Epithelial cell of proximal tubule (primary cell): ENCODE results near the gene AFF1. TPM values are rescaled to one million over a fixed set of nuclear protein-coding genes. Genes with fewer than 3 reads are reported as not detected.

Source experiments
- DNase-seq: peaks from one replicate; pipeline ENCODE4 v3.0.0-alpha.2; 2011; ENCODE audit warnings: low read depth
- H3K4me3 ChIP-seq: 2 replicates; pipeline ENCODE4 v1.5.1; 2011; ENCODE audit warnings: low read depth, mild to moderate bottlenecking, low read length
- total RNA-seq: library from RNA; depleted of rRNA; stranded (reverse); fragments of >200 nt; gene quantifications from 2 replicates; pipeline ENCODE4 v1.2.3, GENCODE V29; 2015
- TF ChIP-seq, protein P1 (sequence below): conservative IDR thresholded peaks from 2 replicates; pipeline ENCODE4 v1.5.1; 2012; ENCODE audit warnings: low read depth, mild to moderate bottlenecking, low read length

The AFF1 gene
- total RNA-seq, 1 donor from 2014 or later: 12.5 TPM

DNA sequence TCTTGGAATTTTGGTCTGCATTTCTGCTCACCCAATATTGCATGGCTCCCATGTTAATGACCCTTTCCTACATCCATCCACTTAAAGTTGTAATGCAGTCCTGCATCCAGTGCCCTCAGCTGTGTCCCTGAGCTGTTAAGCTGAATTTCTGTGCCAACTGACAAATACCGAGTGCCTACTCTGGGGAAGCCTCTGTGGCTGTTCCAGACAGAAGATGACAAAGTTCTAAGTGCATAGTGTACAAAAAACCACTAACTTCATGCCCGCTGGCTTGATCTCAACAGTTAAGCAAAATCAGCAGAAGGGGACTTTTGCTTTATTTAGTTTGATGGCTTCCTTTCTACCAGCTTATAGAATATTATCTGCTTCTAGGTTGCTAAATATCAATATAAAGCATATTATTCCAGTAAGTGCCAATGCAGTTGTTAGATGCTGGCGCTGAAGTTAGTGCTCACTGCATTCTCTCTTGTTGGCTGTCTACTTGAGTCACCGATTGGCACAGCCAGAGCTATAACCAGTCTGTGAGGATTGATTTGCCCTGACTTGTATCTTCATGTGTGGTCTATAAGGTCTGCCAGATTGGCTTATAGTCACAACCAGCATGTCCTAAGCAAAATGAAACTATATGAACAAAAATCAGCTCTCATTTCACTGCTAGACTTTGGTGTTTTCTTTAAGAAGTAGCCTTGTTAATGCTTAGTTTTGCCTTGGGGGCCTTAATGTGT, 186.7 kb downstream of the AFF1 start:
- TF ChIP-seq, protein P1, sequence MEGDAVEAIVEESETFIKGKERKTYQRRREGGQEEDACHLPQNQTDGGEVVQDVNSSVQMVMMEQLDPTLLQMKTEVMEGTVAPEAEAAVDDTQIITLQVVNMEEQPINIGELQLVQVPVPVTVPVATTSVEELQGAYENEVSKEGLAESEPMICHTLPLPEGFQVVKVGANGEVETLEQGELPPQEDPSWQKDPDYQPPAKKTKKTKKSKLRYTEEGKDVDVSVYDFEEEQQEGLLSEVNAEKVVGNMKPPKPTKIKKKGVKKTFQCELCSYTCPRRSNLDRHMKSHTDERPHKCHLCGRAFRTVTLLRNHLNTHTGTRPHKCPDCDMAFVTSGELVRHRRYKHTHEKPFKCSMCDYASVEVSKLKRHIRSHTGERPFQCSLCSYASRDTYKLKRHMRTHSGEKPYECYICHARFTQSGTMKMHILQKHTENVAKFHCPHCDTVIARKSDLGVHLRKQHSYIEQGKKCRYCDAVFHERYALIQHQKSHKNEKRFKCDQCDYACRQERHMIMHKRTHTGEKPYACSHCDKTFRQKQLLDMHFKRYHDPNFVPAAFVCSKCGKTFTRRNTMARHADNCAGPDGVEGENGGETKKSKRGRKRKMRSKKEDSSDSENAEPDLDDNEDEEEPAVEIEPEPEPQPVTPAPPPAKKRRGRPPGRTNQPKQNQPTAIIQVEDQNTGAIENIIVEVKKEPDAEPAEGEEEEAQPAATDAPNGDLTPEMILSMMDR: no peak
- H3K4me3 ChIP-seq: no peak overlapping the region
- DNase-seq: no peak

DNA sequence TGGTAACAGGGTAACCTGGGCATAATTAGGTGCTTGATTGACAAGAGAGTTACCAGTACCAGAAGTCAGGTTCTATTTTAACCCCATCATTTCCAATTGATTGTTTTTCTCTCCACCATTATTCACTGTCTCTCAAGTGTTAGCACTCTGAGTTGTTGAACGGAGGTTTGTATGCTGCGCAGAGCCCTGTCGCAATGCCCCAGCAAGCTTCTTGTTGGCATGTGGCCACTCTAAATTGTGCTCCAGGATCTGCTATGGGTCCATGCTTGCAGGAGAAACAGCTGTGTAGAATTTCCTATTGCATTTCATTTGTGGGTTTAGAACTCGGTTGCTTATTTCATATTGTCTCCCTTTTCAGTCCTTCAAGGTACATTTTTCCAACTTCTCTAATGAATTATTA, 187.4 kb downstream of the AFF1 start:
- H3K4me3 ChIP-seq: no peak overlapping the region
- DNase-seq: no peak
- TF ChIP-seq, protein P1: no peak

DNA sequence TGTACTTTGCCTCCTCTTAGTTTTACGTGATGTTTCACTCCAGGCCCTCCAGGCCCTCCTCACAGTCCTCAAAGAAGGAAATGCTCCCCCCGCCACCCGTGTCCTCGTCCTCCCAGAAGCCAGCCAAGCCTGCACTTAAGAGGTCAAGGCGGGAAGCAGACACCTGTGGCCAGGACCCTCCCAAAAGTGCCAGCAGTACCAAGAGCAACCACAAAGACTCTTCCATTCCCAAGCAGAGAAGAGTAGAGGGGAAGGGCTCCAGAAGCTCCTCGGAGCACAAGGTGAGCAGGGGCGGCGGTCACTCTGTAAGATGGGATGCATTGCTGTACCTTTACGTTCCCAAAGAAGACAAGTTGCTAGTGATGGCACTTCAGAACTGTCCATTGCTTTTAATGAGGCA, 191.2 kb downstream of the AFF1 start:
- TF ChIP-seq, protein P1: no peak
- DNase-seq: no peak

DNA sequence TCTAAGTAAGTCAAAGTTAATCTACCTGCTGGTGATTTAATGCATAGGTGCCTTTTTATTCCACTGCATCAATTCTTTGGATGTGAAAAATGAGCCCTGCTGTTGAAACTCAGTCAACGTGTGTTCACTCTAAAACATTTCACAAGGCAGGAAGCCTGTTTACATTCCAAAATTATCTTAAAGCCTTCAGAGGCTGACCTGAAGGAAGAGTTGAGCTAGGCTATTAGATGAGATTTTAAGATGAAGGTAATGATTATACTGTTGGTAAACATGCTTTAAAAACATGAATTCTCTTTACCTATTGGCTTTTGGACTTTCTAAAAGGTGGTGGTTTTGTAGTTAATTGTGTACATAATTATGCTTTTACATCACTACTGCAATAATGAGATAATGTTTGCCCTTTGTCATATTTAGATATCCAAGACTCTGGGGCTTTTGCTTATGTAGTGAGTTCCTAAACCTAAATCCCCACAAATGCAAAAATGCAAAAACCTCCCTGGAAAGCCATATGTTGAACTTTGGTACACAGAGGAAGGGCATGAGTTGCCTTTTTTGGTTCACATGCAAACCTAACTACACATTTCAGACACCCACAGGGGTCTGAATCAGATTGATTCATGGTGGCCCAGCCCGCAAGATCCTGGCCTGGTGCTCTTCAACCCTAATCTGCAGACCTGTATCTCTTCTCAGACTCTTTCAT, 193.3 kb downstream of the AFF1 start:
- TF ChIP-seq, protein P1: no peak
- no peak overlapping the region for H3K4me3 ChIP-seq
- no peak for DNase-seq

More for the DNA sequence above, 191.2 kb downstream of the AFF1 start:
- no peak overlapping the region for H3K4me3 ChIP-seq

DNA sequence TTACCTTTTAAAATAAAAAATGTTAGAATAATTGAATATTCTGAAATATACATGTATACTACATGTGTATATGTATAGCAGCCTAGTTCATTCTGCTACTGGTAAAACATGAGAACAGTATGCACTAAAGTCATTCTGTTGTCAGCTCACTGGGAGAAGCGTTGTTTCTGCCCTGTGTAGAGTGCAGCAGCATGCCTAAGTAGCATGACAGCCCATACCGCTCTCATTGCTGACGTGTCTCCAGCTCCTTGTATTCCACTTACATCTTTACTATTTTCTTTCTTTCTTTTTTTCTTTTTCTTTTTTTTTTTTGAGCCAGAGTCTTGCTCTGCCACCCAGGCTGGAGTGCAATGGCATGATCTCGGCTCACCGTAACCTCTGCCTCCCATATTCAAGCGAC, 194.9 kb downstream of the AFF1 start:
- TF ChIP-seq, protein P1: no peak
- no peak for DNase-seq
- H3K4me3 ChIP-seq: no peak overlapping the region

DNA sequence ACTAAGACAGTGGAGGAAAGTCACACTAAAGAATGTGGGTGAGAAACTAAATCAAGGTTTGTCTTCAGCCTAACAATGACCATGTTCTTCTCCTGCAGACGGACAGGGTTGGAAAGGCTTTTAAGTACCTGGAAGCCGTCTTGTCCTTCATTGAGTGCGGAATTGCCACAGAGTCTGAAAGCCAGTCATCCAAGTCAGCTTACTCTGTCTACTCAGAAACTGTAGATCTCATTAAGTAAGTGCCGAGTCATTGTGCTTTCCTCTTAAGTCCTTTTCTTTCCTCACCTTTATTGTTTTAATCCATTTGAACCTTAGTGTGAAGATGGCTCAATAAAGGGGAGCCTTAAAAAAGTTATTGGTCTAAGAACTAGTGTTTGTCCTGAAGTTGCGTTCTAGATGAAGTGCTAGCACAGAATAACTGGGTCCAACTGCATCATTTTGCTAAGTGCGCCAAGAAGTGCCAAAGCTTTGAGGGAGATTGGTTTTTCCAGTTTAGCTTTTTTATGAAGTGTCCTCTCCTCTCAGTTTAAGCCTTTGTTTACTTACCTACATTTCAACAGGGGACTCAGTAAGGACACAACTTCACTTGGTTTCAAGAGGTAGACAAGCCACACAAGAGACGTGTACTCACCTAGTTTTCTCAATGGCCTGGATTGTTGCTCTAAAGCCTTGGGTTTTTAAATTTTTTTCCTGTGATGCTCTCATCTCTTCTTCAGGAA, 196.3 kb downstream of the AFF1 start:
- DNase-seq: no peak
- no peak overlapping the region for H3K4me3 ChIP-seq
- TF ChIP-seq, protein P1: no peak
